Loucy (cell line): ENCODE results near the gene SNRNP200.

Experiments
- EZH2phosphoT487 ChIP-seq: fragments of 200-600 bp; IDR thresholded peaks from 2 replicates; pipeline ENCODE4 v1.6.1; 2018; ENCODE audit warnings: antibody characterized with exemption, mild to moderate bottlenecking, moderate library complexity, borderline replicate concordance
- TF ChIP-seq, protein P1 (sequence below): fragments of 200-600 bp; sonication (generic); conservative IDR thresholded peaks from 2 replicates; pipeline ENCODE4 v1.5.1; 2014; ENCODE audit warnings: mild to moderate bottlenecking, antibody characterized with exemption, low read length

DNA sequence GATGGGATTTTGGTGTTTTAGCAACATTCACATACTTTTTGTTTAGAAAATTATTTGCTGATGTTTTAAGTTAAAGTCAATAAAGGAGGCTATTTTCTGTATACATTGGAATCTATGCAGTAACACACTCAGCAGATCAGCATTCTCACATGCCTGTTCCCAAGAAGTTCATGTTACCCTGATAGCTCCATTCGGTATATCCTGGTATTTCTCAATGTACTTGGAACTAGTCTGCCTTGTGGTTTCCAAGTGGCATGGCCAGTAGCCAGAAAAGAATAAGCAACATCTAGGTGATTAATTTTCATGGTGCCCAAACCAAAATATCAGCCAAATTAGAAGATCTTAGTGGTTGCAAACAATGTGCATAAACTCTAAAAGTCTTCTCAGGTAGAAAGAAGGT, 25.1 kb upstream of the SNRNP200 start:
- TF ChIP-seq, protein P1, sequence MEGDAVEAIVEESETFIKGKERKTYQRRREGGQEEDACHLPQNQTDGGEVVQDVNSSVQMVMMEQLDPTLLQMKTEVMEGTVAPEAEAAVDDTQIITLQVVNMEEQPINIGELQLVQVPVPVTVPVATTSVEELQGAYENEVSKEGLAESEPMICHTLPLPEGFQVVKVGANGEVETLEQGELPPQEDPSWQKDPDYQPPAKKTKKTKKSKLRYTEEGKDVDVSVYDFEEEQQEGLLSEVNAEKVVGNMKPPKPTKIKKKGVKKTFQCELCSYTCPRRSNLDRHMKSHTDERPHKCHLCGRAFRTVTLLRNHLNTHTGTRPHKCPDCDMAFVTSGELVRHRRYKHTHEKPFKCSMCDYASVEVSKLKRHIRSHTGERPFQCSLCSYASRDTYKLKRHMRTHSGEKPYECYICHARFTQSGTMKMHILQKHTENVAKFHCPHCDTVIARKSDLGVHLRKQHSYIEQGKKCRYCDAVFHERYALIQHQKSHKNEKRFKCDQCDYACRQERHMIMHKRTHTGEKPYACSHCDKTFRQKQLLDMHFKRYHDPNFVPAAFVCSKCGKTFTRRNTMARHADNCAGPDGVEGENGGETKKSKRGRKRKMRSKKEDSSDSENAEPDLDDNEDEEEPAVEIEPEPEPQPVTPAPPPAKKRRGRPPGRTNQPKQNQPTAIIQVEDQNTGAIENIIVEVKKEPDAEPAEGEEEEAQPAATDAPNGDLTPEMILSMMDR, result no peak
- TF ChIP-seq EZH2phosphoT487, result no peak
